D721Med (cell line): ENCODE measurements around the gene PLCG2.
"Not testable (repeated sequence)": the region's sequence is repeated elsewhere in the genome, so short reads cannot be mapped to it uniquely, and the experiment has no call there.

Experiments used
- DNase-seq: peaks from one replicate; pipeline ENCODE4 v3.0.0; 2011; ENCODE audit warnings: low spot score; ENCODE audit not compliant: insufficient read length
- FAIRE-seq: peaks from 2 replicates; lab custom pipeline; 2011; peaks lifted over from hg19 to GRCh38; lab: Jason Lieb, UNC
- TF ChIP-seq, protein P1 (sequence below): IDR thresholded peaks from 2 replicates; pipeline ENCODE4 v1.5.1; 2012; ENCODE audit warnings: mild to moderate bottlenecking, control low read depth; ENCODE audit not compliant: insufficient read depth; ENCODE audit errors: missing control alignments

Gene PLCG2

DNA sequence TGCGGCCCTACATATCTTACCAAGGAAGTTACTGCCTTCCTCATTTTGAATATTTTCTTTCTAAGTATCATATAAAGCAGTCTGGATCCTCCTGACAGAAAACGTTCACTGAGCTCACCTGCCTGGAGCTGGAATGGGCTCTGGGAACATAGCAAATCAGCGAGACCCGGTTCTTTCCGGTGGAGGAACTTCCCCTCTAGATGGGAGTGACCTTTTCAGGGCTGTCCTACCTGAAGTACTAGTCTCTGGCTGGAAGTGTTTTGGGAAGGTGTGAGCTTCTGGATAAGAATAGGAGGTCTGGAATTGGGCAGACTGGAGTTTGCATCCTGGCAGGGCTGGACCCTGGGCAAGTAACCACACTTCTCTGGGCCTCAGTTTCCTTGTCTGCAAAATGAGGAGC, 152.8 kb downstream of the PLCG2 start:
- FAIRE-seq (no peak), DNase-seq (no peak)
- TF ChIP-seq, protein P1, sequence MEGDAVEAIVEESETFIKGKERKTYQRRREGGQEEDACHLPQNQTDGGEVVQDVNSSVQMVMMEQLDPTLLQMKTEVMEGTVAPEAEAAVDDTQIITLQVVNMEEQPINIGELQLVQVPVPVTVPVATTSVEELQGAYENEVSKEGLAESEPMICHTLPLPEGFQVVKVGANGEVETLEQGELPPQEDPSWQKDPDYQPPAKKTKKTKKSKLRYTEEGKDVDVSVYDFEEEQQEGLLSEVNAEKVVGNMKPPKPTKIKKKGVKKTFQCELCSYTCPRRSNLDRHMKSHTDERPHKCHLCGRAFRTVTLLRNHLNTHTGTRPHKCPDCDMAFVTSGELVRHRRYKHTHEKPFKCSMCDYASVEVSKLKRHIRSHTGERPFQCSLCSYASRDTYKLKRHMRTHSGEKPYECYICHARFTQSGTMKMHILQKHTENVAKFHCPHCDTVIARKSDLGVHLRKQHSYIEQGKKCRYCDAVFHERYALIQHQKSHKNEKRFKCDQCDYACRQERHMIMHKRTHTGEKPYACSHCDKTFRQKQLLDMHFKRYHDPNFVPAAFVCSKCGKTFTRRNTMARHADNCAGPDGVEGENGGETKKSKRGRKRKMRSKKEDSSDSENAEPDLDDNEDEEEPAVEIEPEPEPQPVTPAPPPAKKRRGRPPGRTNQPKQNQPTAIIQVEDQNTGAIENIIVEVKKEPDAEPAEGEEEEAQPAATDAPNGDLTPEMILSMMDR, result no peak

DNA sequence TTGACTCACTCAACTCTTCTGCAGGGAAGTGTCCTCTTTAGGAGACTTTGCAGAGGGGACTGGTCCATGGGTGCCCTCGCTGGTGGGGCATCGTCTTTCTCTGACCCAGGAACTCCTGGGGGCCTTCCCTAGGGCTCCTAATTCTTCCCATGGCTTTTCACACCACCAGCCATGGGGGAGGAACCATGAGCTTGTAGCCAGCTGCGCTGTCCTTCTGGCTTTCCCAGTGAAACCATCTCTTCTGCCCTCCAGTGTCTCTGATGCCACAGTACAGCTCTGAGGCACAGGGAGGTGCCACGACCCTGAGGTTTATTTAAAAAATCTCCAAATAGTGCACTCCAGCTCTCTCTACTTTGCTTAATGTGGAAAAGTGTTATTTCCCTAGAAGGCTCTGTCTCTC, 153.6 kb downstream of the PLCG2 start:
- no peak for FAIRE-seq
- TF ChIP-seq, protein P1, result no peak
- DNase-seq, result no peak

DNA sequence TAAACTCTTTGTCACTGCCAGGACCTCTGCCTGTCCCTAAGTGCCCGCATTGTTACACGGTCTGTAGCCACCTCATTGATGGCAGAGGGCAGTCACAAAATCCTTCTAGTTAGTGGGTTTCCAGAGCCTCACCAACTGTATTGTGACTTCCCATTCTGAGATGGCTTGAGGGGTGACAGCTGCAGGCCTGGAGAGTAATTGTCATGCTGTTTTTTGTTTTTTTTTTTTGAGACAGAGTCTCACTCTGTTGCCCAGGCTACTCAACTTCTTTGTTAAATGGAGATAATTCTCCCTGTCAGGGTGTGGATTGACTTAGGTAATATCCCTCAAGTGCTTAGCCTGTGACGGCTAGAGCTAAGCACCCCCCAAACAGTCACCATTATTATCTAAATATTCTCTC, 154.3 kb downstream of the PLCG2 start:
- DNase-seq (no peak), FAIRE-seq (no peak)
- TF ChIP-seq, protein P1, result no peak

DNA sequence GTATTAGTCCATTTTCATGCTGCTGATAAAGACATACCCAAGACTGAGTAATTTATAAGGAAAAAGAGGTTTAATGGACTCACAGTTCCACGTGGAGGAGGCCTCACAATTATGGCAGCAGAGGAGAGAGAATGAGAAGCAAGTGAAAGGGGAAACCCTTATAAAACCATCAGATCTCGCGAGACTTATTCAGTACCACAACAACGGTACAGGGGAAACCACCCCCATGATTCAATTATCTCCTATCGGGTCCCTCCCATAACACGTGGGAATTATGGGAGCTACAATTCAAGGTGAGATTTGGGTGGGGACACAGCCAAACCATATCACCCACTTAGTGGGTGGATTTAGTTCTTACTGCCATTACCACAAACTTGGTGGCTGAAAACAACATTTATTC, 155.6 kb downstream of the PLCG2 start:
- DNase-seq, FAIRE-seq: not testable (repeated sequence)

DNA sequence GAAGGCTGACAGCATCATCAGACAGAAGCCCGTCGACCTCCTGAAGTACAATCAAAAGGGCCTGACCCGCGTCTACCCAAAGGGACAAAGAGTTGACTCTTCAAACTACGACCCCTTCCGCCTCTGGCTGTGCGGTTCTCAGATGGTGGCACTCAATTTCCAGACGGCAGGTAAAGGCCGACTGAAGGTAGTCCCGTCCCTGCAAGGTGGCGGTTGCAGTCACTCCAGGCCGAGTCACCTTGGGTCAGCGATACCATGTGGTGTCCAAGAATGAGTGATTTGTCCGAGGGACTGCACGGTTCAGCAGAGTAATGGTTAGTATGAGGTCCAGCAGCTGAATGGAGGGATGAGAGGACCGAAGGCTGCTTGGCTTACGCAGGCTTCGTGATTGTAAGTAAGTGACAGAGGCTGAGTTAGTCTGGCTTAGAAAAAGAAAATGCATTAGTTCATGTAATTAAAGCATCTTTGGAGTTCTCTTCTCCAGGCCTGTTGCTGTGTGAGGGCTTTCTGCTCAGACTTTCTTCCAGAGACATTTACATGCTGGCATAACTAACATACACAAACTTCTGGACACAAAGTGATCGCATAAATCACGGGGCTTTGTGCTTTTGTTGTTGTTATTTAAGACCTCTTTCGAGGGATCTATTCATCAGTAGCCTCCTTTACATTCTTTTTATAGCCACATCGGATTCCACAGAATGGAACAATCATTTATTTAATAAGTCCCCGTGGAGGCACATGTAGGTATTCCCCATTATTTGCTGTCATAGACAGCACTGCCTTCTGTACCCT, 157.3 kb downstream of the PLCG2 start:
- DNase-seq (no peak), FAIRE-seq (no peak)
- TF ChIP-seq, protein P1, result no peak

DNA sequence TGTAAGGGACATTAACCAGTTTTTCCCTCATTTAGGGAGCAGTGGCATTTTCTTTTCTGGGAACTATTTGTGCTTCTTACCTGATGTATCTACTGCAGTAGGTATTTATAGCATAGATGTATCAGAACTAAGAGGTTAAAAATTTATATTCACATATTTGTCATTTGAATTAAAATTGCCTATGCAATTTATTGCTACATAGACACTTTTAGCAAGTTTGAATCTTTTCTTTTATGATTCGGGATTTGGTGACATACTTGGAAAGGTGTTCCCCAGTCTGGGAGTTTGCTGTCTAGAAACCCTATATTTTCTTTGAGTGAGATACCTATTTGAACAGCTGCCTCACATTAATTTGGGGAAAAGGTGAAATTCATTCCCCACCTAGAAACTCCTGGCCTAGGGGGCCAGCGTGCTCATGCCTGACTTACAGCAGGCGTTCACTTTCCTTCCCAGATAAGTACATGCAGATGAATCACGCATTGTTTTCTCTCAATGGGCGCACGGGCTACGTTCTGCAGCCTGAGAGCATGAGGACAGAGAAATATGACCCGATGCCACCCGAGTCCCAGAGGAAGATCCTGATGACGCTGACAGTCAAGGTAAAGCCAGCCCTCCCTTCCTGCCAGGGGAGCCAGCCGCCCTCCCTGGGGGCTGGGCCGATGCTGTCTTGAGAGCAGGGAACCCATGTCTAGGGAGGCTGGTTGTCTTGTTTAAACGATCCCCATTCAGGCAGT, 158.4 kb downstream of the PLCG2 start:
- DNase-seq (no peak), FAIRE-seq (no peak)
- TF ChIP-seq, protein P1, result no peak

DNA sequence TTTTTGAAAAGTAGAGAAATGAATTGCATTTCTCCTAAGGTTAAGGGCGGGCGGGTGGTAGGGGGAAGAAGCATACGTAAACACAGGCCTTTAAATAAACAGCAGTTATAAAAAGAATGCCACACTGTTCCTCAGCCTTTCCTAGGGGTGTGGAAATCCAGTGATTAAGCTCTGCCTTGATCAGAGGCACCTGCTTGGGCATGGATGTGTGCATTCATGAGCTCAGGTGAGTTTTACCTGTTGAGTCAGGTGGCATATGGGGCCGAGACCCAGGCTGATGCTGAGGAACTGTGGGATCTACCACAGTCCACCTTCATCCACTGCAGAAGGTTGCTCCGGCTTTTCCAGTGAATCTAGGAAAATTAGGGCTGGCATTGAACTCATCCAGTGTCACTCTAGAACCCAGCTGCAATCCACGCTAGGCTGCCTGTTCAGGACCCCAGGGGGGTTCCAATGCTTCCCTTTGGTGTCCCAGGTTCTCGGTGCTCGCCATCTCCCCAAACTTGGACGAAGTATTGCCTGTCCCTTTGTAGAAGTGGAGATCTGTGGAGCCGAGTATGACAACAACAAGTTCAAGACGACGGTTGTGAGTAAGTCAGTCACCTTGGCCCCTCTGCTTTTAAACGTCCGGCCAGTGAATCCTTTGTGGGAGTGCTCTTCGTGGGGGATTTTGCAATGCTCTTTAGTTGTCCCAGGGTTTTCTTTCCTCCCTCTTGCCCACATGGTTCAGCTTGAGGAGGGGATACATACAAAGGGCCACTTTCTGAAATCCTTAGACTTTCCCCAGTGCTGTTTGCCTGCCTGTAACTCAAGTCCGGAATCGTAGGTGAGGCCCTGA, 159.5 kb downstream of the PLCG2 start:
- TF ChIP-seq, protein P1, result no peak
- FAIRE-seq (no peak), DNase-seq (no peak)
